Hepatocyte (in vitro differentiated cells): ENCODE results near the gene CFAP77. TPM values are rescaled to one million over a fixed set of nuclear protein-coding genes. Genes with fewer than 3 reads are reported as not detected.
"Not testable (repeated sequence)": the region's sequence is repeated elsewhere in the genome, so short reads cannot be mapped to it uniquely, and the experiment has no call there.

Experiments used
- DNase-seq: peaks from one replicate; pipeline ENCODE4 v3.0.0-alpha.2; 2016; ENCODE audit warnings: low spot score
- H2AFZ ChIP-seq: fragments of 200-600 bp; sonication (generic); 2 replicates; pipeline ENCODE4 v1.6.0; 2016; ENCODE audit warnings: antibody characterized with exemption, mild to moderate bottlenecking
- H3K27ac ChIP-seq: fragments of 200-600 bp; sonication (generic); 2 replicates; pipeline ENCODE4 v1.5.1; 2016; ENCODE audit warnings: mild to moderate bottlenecking
- H3K27me3 ChIP-seq: fragments of 200-600 bp; sonication (generic); 2 replicates; pipeline ENCODE4 v1.6.1; 2016
- H3K36me3 ChIP-seq: fragments of 200-600 bp; sonication (generic); replicated peaks from 2 replicates; pipeline ENCODE4 v1.5.1; 2016; ENCODE audit warnings: low read depth; ENCODE audit not compliant: insufficient read depth
- H3K4me1 ChIP-seq: fragments of 200-600 bp; sonication (generic); 2 replicates; pipeline ENCODE4 v1.5.1; 2016; ENCODE audit warnings: mild to moderate bottlenecking, moderate library complexity; ENCODE audit not compliant: insufficient read depth
- H3K4me2 ChIP-seq: fragments of 200-600 bp; sonication (generic); 2 replicates; pipeline ENCODE4 v1.6.0; 2016
- H3K4me3 ChIP-seq: fragments of 200-600 bp; sonication (generic); 2 replicates; pipeline ENCODE4 v1.5.1; 2016; ENCODE audit warnings: mild to moderate bottlenecking
- H3K79me2 ChIP-seq: fragments of 200-600 bp; sonication (generic); 2 replicates; pipeline ENCODE4 v1.6.0; 2017; ENCODE audit warnings: mild to moderate bottlenecking
- H3K9me2 ChIP-seq: fragments of 200-600 bp; sonication (generic); replicated peaks from 2 replicates; pipeline ENCODE4 v1.6.0; 2017; ENCODE audit warnings: mild to moderate bottlenecking; ENCODE audit not compliant: insufficient read depth
- H3K9me3 ChIP-seq: fragments of 200-600 bp; sonication (generic); 2 replicates; pipeline ENCODE4 v1.5.1; 2016; ENCODE audit warnings: low read depth, mild to moderate bottlenecking
- H4K20me1 ChIP-seq: fragments of 200-600 bp; sonication (generic); 2 replicates; pipeline ENCODE4 v1.6.0; 2016; ENCODE audit warnings: mild to moderate bottlenecking; ENCODE audit not compliant: insufficient read depth, poor library complexity, severe bottlenecking
- CTCF ChIP-seq: fragments of 200-600 bp; sonication (generic); IDR thresholded peaks from 2 replicates; pipeline ENCODE4 v1.5.1; 2016; ENCODE audit warnings: antibody characterized with exemption, mild to moderate bottlenecking; ENCODE audit not compliant: poor library complexity
- EZH2 ChIP-seq: fragments of 200-600 bp; sonication (generic); IDR thresholded peaks from 2 replicates; pipeline ENCODE4 v1.6.1; 2016; ENCODE audit warnings: antibody characterized with exemption, mild to moderate bottlenecking, borderline replicate concordance
- EZH2phosphoT487 ChIP-seq: fragments of 200-600 bp; sonication (generic); IDR thresholded peaks from one replicate; pipeline ENCODE4 v1.6.1; 2018; ENCODE audit warnings: antibody characterized with exemption, mild to moderate bottlenecking, low read depth, moderate library complexity; ENCODE audit not compliant: unreplicated experiment, severe bottlenecking
- WGBS: methylation state at CpG from one replicate; pipeline ENCODE4 v1.1.6; 2016; ENCODE audit warnings: low lambda C conversion rate; ENCODE audit errors: missing lambda C conversion rate; 5-methylcytosine and 5-hydroxymethylcytosine counted together
- polyA plus RNA-seq: library from polyadenylated mRNA; unstranded; fragments of >200 nt; fragmentation: Nextera tagmentation; extraction: Ambion mirVana; gene quantifications from 2 replicates; pipeline ENCODE4 v1.2.1, GENCODE V29; 2016
- total RNA-seq: library from RNA; depleted of rRNA; stranded (reverse); fragments of >200 nt; gene quantifications from 2 replicates; pipeline ENCODE4 v1.2.3, GENCODE V29; 2014

CFAP77 gene
- total and polyA plus RNA-seq, 2 experiments from 2014 or later, result 0.70 to 1.2 TPM

- no peaks in the 10 kb centered on the region for H3K9me3 ChIP-seq
- H3K9me2 ChIP-seq, result no peaks in the 10 kb centered on the region
- no peaks in the 10 kb centered on the region for H4K20me1 ChIP-seq
- peaks cover 13% of the 10 kb centered on the region for H3K4me1 ChIP-seq
- no peak overlapping the region for H3K4me2 ChIP-seq
- no peaks in the 10 kb centered on the region for H3K79me2 ChIP-seq
- H3K27me3 ChIP-seq, result no peaks in the 10 kb centered on the region
- no peaks in the 10 kb centered on the region for H3K36me3 ChIP-seq
- H3K4me3 ChIP-seq, result no peak overlapping the region
- TF ChIP-seq CTCF, result no peak
- TF ChIP-seq EZH2, result no peak
- TF ChIP-seq EZH2phosphoT487, result no peak
- no peak overlapping the region for H2AFZ ChIP-seq
- no peak for DNase-seq
- H3K27ac ChIP-seq, result no peak overlapping the region
- 90% methylated on average over 4 of the region's 4 CpGs for WGBS
These were observed 39.4 kb upstream of the CFAP77 start for GRCh38 chr9:132370592-132370991.

GRCh38 chr9:132372177-132373095, 37.6 kb upstream of the CFAP77 start:
- Histone ChIP-seq H3K79me2 (no peaks in the 10 kb centered on the region), H3K27me3 (no peaks in the 10 kb centered on the region), H3K4me2 (no peak overlapping the region), H3K4me1 (peaks cover 8% of the 10 kb centered on the region), H3K4me3 (no peak overlapping the region), H2AFZ (no peak overlapping the region), H3K9me2 (no peaks in the 10 kb centered on the region), H3K36me3 (no peaks in the 10 kb centered on the region), H3K9me3 (no peaks in the 10 kb centered on the region), H3K27ac (no peak overlapping the region), H4K20me1 (no peaks in the 10 kb centered on the region)
- no peak for TF ChIP-seq EZH2
- no peak for TF ChIP-seq EZH2phosphoT487
- TF ChIP-seq CTCF, result no peak
- 76% methylated on average over 14 of the region's 14 CpGs for whole genome bisulfite sequencing
- peak; percentile 11 for DNase-seq

GRCh38 chr9:132377769-132378168, 32.2 kb upstream of the CFAP77 start:
- H3K27ac ChIP-seq, H3K79me2 ChIP-seq, H4K20me1 ChIP-seq, H3K4me2 ChIP-seq, H3K36me3 ChIP-seq, H2AFZ ChIP-seq, H3K27me3 ChIP-seq, H3K4me1 ChIP-seq, H3K9me2 ChIP-seq, DNase-seq, H3K4me3 ChIP-seq, H3K9me3 ChIP-seq: not testable (repeated sequence)
- WGBS, result no CpG with 5 or more reads among the region's 2 CpGs

- not testable (repeated sequence) for H3K9me3 ChIP-seq, H3K9me2 ChIP-seq, DNase-seq, H4K20me1 ChIP-seq, H3K4me1 ChIP-seq, H2AFZ ChIP-seq, H3K36me3 ChIP-seq, H3K4me2 ChIP-seq, H3K27ac ChIP-seq, H3K27me3 ChIP-seq, H3K79me2 ChIP-seq, H3K4me3 ChIP-seq
- 100% methylated on average over 3 of the region's 3 CpGs for WGBS
These were observed 31.6 kb upstream of the CFAP77 start for GRCh38 chr9:132378416-132378815.
